OCI-LY3 (cell line): ENCODE results near the gene GRM8.

Experiments
- EZH2phosphoT487 ChIP-seq: fragments of 200-600 bp; shearing (Covaris generic); IDR thresholded peaks from 2 replicates; pipeline ENCODE4 v1.6.1; 2018; ENCODE audit warnings: antibody characterized with exemption, mixed run types, low read depth
- TF ChIP-seq, protein P1 (sequence below): fragments of 200-600, 300-600 bp; sonication (generic); IDR thresholded peaks from 2 replicates; pipeline ENCODE4 v1.5.1; 2014; ENCODE audit warnings: antibody characterized with exemption, low read length, low read depth

DNA sequence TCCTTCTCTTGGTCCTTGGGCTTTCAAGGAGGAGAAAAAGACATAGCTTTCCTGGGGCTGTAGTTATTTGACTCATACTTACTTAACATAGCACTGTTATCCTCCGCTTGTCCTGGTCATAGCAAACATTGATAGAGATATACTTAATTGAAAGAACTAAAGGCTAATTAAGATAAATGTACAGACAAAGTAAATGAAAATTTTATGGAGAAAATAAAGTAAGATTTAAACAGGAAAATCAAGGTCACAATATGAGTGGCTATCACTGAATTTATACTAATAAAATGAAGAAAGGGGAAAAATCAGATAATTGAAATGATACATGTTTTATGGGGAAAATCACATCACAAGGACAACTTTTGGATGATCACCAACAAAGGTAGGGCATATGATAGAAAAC is 849.7 kb downstream of the GRM8 start:
- TF ChIP-seq, protein P1, sequence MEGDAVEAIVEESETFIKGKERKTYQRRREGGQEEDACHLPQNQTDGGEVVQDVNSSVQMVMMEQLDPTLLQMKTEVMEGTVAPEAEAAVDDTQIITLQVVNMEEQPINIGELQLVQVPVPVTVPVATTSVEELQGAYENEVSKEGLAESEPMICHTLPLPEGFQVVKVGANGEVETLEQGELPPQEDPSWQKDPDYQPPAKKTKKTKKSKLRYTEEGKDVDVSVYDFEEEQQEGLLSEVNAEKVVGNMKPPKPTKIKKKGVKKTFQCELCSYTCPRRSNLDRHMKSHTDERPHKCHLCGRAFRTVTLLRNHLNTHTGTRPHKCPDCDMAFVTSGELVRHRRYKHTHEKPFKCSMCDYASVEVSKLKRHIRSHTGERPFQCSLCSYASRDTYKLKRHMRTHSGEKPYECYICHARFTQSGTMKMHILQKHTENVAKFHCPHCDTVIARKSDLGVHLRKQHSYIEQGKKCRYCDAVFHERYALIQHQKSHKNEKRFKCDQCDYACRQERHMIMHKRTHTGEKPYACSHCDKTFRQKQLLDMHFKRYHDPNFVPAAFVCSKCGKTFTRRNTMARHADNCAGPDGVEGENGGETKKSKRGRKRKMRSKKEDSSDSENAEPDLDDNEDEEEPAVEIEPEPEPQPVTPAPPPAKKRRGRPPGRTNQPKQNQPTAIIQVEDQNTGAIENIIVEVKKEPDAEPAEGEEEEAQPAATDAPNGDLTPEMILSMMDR, result no peak
- TF ChIP-seq EZH2phosphoT487, result no peak
